ENCODE data around the gene RADIL.

DNA sequence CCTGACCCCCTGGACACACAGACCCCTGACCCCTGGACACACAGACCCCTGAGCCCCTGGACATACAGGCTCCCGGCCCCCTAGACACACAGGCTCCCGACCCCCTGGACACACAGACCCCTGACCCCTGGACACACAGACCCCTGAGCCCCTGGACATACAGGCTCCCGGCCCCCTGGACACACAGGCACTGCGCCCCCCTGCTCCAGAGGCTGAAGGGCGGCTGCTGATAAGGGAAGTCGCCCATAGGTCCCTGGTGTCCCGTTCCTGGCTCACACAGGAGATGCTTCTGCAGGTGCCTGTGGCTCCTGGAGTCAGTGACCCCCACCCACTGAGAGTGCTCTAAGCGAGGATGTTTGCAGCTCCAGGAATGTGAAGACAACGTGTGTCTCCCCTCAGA lies 111.8 kb downstream of the RADIL start:
- TF ChIP-seq CTCF (IDR thresholded peaks at IDR 0.05), result no peak
- no peak for TF ChIP-seq POLR2A (IDR thresholded peaks at IDR 0.05)

Data from body of pancreas (tissue), 4 donors.